GM18511 (cell line): ENCODE results near the gene TMEM131L.
A peak's percentile ranks its signal among the peaks of the same experiment; 100 is the strongest.
"Not testable (repeated sequence)": the region's sequence is repeated elsewhere in the genome, so short reads cannot be mapped to it uniquely, and the experiment has no call there.

Source experiments
- ATAC-seq: cut with Tn5 transposase; IDR thresholded peaks from one replicate; pipeline ENCODE4 v1.9.1; 2021; ENCODE audit warnings: mild to moderate bottlenecking, moderate library complexity; ENCODE audit not compliant: unreplicated experiment

Gene TMEM131L

DNA sequence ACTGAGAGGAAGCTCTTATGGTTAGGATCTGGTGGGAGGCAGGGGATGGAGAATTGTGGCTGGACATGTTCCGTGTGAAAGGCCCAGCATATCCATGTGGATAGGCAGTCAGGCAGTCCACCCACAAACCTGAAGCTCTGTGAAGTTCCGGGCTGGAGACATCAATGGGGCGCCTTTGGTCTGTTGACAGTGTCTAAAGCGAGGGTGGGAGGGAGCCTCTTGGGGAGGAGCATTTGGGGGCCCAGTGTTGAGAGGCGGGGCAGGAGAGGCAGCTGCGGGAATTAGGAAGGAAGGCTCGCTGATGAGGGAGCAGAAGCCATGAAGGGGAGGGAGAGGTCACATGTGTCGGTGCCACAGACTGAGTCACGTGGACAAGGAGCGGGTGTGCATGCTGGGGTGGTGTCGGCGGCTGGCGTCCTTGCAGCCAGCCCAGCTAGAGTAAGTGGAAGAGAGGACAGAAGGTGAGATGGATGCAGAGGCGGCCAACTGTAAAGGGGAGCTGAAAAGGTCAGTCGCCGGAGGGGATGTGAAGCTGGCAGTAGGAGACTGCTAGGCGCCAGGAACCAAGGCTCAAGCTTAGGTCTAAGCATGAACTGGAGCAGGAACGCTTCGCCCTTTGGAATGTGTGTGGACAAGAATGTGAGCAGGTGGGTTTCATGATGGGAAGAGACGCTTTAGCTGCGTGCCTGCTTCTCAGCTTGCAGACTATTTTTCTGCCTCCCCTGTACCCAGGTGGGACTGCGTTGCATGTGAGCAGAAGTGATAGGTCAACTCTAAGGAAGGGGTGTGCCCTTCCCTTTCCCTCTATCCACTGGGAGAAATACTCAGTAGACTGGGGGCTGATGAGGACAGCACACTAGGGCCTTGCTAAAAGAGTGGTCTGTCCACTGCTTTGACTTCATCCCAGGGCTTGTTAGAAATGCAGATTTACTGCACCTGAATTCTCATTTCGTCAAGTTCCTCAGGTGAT lies 174.0 kb downstream of the TMEM131L start:
- no peak for ATAC-seq

DNA sequence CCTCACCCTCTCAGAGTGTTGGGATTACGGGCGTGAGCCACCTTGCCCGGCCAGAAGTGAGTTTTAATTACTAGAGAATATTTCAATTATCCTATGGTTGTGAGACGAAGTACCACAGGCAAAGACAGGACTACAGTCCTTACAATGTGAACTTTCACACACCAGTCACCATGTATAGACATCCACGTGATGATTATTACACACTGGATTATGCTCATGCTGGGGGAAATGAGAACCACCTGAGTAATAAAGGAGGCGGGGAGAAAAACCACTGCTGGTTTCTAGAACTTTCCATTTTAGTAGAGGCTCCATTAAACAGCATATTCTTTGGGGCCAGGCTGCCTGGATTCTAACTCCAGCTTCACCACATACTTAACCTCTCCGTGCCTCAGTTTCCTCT lies 175.4 kb downstream of the TMEM131L start:
- ATAC-seq, result no peak

DNA sequence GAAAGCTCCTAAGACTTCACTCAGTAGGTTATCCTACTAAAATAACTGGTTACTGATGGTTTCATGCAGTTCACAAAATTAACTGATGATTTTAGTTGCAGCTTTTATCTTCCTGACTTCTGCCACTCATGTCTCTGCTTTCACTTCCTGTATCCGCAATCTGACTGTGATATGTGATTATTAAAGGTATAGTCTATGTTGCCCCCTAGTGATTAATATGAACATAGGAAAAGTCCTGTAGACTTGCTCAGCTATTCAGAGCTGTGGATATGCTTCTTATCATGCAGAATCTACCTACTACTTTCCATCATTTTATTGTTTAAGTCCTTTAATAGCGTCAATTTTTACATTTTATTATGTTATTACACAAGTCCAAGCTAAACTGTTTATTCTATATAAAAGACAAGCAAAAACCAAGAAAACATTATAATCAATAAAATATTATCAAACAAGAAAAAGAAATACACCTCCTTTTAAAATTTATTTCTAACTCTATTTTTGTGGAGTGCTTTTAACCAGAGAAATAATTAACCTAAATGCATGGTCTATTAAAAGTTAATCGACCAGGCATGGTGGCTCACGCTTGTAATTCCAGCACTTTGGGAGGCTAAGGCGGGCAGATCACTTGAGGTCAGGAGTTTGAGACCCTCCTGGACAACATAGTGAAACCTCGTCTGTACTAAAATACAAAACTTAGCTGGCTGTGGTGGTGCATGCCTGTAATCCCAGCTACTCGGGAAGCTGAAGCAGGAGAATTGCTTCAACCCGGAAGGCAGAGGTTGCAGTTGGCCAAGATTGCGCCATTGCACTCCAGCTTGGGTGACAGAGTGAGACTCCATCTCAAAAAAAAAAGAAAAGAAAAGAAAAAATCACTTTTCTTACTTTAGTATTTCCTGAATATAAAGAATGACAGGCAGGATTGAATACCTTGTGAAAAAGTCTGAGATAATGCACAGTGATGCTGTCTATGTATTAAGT lies 177.5 kb downstream of the TMEM131L start:
- ATAC-seq, result peak; percentile 93

- no peak for ATAC-seq
These were observed 179.0 kb downstream of the TMEM131L start for GRCh38 chr4:153645183-153645582.

DNA sequence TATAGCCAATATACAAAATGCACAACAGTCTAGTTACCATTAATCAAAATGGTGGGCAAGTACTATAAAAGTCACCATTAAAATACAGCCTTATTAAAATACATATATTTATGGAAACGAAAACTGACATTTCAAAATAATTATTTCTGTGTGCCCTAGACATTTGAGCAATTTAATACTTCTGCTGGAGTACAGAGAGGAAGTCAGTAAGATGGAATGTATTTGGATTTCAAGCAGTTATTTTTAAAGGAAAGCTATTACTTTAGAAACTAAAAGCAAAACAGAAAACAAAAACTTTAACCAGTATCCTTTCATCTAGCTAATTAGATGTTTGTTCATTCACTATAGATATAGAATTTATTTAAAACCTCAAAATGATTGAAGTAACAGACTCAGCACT lies 180.1 kb downstream of the TMEM131L start:
- no peak for ATAC-seq

DNA sequence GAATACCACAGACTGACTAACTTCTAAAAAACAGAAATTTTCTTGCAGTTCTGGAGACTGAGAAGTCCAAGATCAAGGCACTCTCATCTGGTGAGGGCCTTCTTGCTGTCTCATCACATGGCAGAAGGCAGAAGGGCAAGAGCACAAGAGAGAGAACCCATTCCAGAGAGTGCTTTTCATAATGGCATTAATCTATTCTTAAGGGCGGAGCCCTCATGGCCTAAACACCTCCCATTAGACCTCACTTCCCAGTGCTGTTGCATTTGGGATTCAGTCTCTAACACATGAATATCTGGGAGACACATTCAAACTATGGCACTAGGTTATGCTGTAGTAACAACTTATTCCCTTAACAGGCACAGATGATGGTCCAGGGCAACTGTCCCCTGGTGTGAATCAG lies 180.8 kb downstream of the TMEM131L start:
- no peak for ATAC-seq

- ATAC-seq, result no peak
These were observed 181.8 kb downstream of the TMEM131L start for GRCh38 chr4:153647975-153648374.

GRCh38 chr4:153649572-153649991 lies 183.4 kb downstream of the TMEM131L start:
- ATAC-seq, result no peak

DNA sequence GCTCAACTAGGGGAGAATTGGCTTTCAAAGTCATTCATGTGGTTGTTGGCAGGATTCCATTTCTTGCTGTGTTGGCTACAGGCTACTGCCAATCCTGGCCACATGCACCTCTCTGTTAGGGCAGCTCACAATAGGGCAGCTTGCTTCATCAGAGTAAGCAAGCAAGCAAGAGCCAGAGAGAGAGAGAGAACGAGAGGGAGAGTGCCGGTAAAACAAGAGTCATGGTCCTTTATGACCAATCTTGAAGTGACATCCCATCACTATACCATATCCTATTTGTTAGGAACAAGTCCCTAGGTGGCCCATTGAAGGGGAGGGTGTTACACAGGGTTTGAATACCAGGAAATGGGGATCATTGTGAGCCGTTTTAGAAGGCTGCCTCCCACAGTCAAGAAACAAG lies 185.0 kb downstream of the TMEM131L start:
- no peak for ATAC-seq

GRCh38 chr4:153651587-153651986 lies 185.4 kb downstream of the TMEM131L start:
- no peak for ATAC-seq

- no peak for ATAC-seq
These were observed 186.1 kb downstream of the TMEM131L start for GRCh38 chr4:153652051-153652784.

DNA sequence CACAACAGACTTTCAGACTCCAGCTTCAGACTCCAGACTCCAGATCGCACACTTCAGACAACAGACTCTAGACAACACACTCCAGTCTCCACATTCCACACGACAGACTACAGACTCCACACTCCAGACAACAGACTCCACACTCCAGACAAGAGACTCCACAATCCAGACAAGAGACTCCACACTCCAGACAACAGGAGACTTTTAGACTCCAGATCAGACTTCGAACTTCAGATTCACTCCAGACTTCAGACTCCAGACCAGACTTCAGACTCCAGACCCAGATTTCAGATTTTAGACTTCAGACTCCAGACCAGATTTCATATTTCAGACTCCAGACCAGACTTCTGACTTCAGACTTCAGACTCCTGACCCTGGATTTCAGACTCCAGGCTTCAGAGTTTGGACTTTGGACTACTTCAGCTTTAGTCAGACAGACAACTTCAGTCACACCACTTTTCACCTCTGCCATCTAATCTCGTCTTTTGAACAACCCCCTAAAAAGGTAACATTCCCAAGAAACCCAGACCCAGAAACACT lies 188.9 kb downstream of the TMEM131L start:
- no peak for ATAC-seq

DNA sequence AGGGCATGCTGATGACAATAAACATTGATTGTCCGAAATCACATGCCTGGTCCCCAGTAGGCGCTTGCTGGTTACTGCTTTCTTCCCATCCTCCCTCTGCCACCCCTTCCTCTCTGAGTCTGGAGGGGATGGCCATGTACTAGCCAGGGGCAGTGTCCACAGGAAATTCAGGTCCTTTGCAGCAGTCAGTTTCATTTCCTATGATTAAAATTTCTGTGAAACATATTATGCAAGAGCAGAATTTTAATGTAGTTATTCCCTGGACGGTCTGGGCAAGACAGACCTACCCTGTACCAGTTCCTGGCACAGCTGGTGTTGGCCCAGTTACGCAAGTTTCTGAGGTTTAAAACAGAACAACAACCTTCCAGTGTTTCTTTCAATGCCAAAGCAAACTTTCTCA lies 189.8 kb downstream of the TMEM131L start:
- ATAC-seq, result no peak

GRCh38 chr4:153661215-153661822 lies 195.2 kb downstream of the TMEM131L start:
- ATAC-seq, result no peak

GRCh38 chr4:153661908-153662307 lies 195.7 kb downstream of the TMEM131L start:
- no peak for ATAC-seq

- no peak for ATAC-seq
These were observed 197.5 kb downstream of the TMEM131L start for GRCh38 chr4:153663667-153664066.

DNA sequence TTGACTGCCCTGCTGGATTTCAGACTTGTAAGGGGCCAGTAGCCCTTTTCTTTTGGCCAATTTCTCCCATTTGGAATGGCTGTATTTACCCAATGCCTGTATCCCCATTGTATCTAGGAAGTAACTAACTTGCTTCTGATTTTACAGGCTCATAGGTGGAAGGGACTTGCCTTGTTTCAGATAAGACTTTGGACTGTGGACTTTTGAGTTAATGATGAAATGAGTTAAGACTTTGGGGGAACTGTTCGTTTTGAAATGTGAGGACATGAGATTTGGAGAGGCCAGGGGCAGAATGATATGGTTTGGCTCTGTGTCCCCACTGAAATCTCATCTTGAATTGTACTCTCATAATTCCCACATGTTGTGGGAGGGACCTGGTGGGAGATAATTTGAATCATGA lies 200.3 kb downstream of the TMEM131L start:
- not testable (repeated sequence) for ATAC-seq

- no peak for ATAC-seq
These were observed 202.5 kb downstream of the TMEM131L start for GRCh38 chr4:153668647-153669046.

GRCh38 chr4:153669838-153670237 lies 203.7 kb downstream of the TMEM131L start:
- ATAC-seq, result no peak

- ATAC-seq, result no peak
These were observed 210.3 kb downstream of the TMEM131L start for GRCh38 chr4:153676486-153676885.
